ENCODE measurements around the gene PSMB1.

DNA sequence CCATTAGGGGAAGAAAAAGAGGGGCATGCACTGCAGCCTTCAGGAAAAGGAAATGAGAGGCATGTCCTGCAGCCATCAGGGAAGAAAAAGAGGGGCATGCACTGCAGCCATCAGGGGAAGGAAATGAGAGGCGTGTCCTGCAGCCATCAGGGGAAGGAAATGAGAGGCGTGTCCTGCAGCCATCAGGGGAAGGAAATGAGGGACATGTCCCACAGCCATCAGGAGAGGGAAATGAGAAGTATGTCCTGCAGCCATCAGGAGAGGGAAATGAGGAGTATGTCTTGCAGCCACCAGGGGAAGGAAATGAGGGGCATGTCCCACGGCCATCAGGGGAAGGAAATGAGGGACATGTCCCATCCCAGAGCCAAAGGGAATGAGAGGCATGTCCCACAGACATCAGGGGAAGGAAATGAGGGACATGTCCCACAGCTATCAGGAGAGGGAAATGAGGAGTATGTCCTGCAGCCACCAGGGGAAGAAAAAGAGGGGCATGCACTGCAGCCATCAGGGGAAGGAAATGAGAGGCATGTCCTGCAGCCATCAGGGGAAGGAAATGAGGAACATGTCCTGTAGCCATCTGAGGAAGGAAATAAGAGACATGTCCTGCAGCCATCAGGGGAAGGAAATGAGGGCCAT lies 52.0 kb downstream of the PSMB1 start:
- TF ChIP-seq EZH2phosphoT487 (IDR thresholded peaks at IDR 0.05; ENCODE audit: insufficient read depth, low read depth) (no peak), EZH2 (IDR thresholded peaks at IDR 0.05; ENCODE audit: insufficient read depth, poor library complexity, severe bottlenecking) (no peak)

All from GM23248 (cell line).